Ureter (tissue), 1 donor: ENCODE data around the gene CCL27. TPM values are rescaled to one million over a fixed set of nuclear protein-coding genes. Genes with fewer than 3 reads are reported as not detected.

ENCODE experiments used
- DNase-seq: peaks from one replicate; pipeline ENCODE4 v3.0.0-alpha.2; 2020; ENCODE audit warnings: low spot score
- total RNA-seq: library from RNA; stranded (reverse); gene quantifications from one replicate; pipeline ENCODE4 v1.2.4, GENCODE V29; 2023
- donor health status: DM: yes; HTN: yes; CAD: no.

Gene CCL27
- total RNA-seq, 1 donor from 2014 or later: 0.68 TPM

DNA sequence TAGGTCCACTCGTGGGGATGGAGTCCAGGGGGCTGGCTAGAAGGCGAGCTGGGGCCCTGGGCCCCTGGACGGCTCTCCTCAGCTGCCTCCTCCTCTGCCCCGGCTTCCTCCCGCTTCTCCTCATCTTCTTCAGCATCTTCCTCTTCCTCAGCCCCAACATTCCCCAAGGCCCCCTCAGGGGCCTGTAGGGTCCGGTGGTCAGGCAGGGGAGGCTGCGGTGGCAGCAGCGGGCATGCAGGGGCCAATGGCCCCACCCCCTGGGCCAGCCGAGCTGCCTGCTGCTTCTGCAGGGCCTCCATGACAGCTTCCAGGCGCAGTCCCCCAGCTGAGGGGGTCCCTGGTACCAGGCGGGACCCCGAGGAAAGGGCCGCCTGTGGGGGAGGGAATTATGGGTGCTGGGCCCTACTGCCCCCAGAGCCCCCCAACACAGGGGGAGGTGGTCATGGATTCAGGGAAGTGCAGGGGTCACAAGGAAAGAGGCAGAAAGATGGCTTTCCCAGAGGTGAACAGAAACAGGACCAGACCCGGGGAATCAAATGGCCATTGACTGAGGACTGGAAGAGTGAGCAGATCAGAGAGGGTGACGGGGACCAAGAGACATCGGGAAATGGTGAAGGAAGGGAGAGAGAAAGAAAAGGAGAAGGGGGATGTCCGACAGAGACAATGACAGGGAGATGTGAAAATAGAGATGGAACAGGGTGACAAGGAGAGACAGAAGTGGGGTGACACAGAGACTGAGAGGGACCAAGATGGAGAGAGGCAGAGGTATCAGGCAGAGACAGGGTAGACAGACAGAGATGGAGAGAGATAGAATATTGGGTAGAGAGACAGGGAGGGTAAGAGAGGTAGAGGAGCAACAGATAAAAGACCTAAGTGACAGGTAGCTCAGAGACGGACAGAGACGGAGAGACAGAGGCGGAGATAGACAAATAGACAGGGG, 34.5 kb downstream of the CCL27 start:
- DNase-seq: no peak

DNA sequence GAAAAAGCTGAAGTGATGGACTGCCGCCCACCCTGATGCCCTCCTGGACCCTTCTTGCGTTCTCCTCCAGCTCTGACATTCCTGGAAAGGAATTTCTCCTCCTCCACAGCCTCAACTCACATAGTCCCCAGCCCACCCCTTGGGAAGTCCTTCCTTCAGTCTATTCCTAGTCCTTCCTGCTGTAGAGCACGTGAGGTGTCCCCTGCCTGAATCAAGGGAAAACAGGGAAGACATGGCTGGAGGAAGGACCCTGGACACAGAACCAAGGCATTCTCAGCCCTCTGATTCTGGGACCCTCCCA, 37.3 kb downstream of the CCL27 start:
- DNase-seq: no peak

DNA sequence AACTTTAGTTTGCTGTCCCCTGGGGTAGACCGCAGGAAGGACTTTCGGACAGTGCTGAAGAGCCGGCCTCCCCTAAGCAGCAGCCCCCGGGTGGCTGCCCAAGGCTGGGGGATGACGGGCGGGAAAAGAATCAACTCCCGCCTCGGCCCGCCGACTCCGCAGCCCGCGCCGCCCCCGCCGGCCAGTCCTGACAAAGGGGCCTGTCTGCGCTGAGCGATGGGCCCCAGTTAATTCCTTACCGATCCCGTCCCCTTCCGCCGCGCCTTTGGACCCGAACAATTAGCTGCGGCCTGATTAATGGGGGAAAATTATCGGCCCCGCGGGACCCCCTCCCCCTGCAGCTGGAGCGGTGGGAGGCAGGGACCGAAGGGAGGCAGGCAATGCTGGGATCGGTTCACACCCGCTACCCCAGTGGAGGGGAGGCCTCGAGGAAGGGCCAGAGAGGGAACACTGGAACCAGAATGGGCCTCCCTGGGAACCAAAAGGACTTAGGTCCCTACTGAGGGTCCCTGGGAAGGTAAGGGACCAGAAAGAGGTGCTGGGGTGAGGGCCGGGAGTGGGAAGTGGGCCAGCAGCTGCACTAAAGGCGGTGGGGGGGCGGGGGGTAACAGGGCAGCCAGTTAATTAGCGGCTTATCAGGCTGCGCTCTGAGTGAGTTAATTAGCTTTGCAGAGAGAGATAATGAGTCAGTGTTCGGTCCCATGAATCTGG, 37.8 kb downstream of the CCL27 start:
- DNase-seq: no peak

DNA sequence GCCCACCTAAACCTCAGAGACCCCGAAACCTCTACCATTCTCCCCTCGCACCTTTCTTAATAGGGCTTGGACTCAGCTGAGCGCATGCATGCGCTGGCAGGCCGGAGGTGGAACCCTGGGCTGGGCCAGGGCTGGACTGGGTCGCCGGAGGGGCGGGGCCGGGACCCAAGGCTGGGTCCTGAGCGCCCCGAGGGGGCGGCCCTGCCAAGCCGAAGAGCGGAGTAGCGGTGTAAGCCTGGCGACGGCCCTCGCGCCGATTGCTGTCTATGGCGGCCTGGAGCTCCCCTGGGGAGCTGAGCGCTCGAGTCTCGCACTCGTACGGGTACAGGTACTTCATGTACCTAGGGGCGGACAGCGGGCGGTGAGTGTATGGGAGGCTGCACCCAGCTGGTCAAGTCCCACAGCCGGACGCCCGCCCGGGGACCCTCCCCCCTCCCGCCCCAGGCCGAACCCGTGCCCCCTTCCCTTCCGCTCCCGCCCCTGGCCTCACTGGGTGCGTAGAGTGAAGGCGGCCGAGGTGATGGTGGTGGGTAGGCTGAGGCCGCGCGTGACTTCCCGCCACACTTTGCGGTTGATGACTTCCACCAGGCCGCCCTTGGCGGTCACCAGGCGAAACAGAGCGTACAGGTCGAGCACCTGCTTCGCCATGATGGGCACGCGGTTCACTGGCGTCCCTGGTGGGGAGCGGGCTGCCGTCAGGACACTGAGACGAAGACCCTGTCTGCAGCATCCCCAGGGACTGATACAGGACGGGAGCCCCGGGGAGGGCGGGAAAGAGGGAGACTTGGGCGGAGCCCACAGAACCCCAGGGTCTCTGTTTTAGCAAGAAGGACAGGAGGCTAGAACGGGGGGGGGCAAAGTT, 38.9 kb downstream of the CCL27 start:
- DNase-seq: no peak

DNA sequence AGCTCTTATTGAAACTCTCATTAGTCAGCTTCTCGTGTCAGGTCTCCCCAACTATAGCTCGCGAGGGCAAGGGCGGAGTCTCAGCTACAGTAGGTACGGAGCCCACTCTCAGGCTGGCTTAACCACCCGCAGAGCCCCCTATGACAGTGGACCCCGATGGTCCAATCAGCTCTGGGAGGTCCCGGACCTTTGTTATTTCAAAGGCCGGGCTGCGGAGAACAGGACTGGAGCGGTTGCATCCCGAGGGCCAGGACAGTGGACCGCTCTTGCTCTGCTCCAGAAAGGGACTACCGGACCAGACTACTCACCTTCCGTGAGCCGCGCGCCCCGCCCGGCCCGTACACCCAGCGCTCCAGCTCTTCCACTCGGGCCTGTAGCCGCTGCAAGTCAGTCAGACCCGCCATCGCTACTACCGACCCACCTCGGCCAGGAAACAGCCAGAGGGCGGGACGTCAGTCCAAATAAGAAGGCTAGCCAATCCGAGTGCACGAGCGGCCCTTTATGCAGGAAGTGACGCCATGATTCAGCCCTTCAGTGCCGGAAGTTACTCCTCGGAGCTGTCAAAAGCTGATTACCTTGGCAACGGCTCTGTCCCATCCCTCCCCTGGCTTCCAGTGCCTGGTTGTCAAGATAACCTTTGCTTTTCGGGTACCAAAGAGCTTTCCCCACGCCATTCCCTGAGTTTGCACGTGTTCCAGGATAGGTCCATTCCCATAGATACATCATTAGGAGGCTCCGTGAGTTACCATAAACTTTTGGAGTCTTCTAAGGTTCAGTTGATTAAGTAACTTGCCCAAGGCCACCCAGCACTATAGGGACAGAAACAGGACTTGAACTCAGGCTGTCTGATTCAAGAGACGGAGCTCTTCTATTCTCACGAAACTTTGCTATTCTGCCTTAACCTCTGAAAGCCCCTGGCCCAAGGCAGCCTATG, 42.1 kb downstream of the CCL27 start, which contains the start of gene DCTN3:
TSS of gene DCTN3 (minus strand) at position 435 of the 934 bp plus-strand sequence. CDS start at position 404, 31 bp downstream.
- peak; percentile 94 for DNase-seq

DNA sequence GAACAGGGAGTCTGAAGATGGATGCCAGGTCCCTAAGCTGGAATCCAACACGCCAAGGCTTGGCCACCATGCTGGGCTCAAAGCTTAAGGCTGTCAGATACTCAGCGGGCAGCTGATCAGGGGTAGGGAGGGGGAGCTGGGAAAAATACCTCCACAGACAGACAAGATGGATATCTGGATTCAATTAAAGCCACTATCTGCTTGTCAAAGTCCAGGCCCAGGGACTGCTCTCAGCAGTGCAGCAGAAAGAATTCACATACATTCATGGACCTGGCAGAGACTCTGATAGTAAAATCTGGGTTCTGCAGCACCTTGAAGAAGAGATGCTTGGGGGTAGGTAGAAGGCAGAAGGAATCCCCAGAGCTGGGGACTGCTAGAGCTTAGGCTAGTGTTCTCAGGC, 47.3 kb downstream of the CCL27 start:
- DNase-seq: no peak

DNA sequence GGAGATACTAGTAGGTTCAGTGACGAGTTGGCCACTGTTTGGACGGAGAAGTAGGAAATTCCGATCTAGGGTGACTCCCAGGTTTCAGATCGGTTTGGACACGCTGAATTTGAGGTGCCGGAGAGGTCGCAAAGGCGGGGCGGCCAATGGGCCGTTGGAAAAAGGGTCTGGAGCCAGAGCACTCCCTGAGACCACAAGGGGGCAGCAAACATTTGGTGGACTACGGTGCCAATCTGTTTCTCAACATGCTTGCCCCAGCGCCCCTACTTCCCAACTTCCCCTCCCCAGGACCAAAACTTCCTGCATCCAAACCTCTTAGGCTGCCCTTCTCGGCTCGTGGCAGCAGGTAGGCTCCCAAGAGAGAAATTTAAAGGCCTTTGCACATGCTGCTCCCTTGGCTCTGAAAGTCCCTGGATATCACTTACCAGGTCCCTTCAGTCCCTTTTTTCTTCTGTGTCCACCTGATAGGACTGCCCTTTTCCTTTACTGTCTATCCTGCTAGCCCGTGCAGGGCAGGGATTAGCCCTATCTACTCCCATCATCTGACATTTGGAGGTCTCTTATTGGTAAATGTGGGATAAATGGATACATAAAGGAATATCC, 49.6 kb downstream of the CCL27 start:
- DNase-seq: peak; percentile 85

Other genes starting within 250 kb of the CCL27 start
- 22.3 TPM for gene FAM219A, start 204.1 kb downstream of the CCL27 start, total RNA-seq
- gene DNAI1, start 203.9 kb downstream of the CCL27 start, total RNA-seq: not detected
- 0.36 TPM for gene ENHO, start 139.7 kb downstream of the CCL27 start, total RNA-seq
- 9.4 TPM for gene CNTFR, start 72.9 kb downstream of the CCL27 start, total RNA-seq
- gene RPP25L, start 50.6 kb downstream of the CCL27 start, total RNA-seq: 26.0 TPM
- 86.8 TPM for gene DCTN3, start 42.2 kb downstream of the CCL27 start, total RNA-seq
- not detected for gene ARID3C, start 33.6 kb downstream of the CCL27 start, total RNA-seq
- 56.8 TPM for gene SIGMAR1, start 24.9 kb downstream of the CCL27 start, total RNA-seq
- gene GALT, start 16.0 kb downstream of the CCL27 start, total RNA-seq: 52.7 TPM
- gene IL11RA, start 10.5 kb downstream of the CCL27 start, total RNA-seq: 19.4 TPM
- 11.4 TPM for gene CCL19, start 28.6 kb upstream of the CCL27 start, total RNA-seq
- gene CCL21, start 47.5 kb upstream of the CCL27 start, total RNA-seq: 55.1 TPM